HCT116 (cell line): Measurements from ENCODE around the gene ARFGAP3. TPM values are rescaled to one million over a fixed set of nuclear protein-coding genes. Genes with fewer than 3 reads are reported as not detected.

Experiments
- ATAC-seq: fragments of 200-7000 bp; cut with Tn5 transposase; 2 replicates; pipeline ENCODE4 v1.9.1; 2020; ENCODE audit warnings: mild to moderate bottlenecking, moderate library complexity
- BruUV-seq: library from RNA; stranded (reverse); fragments of 400-500 nt; replicated peaks from 2 replicates; lab custom pipeline; 2021; lab: Mats Ljungman, UMichigan
- CTCF ChIA-PET: fragments of 300-600 bp; sonication (Branson Sonifier 250); formaldehyde crosslinking; loops from one replicate; lab custom pipeline; 2021; ENCODE audit warnings: antibody characterized with exemption; lab: Charles Lee
- POLR2A ChIA-PET: fragments of 300-600, 350-600 bp; sonication (Branson Sonifier 250); formaldehyde crosslinking; loops from one replicate; lab custom pipeline; 2021; ENCODE audit warnings: antibody characterized with exemption; lab: Charles Lee
- RAD21 ChIA-PET, 2 experiments: fragments of 300-600 bp; sonication (Branson Sonifier 250); formaldehyde crosslinking; loops; one replicate each; lab custom pipeline; 2023; ENCODE audit warnings: low total read pairs in 2 of 2; ENCODE audit not compliant: uncharacterized antibody in 2 of 2, unreplicated experiment in 2 of 2, low non-redundant PET in 1 of 2; lab: Charles Lee
- DNase-seq: peaks from one replicate; pipeline ENCODE4 v3.0.0-alpha.2; 2010; ENCODE audit warnings: low read depth, low spot score
- H2AFZ ChIP-seq: fragments of 200-600 bp; shearing (Covaris generic), sonication (generic); 2 replicates; pipeline ENCODE4 v1.6.1; 2017; ENCODE audit warnings: low read depth, mixed run types, mixed read lengths, antibody characterized with exemption, low read length; ENCODE audit not compliant: poor library complexity, severe bottlenecking
- H3K27ac ChIP-seq: 2 replicates; pipeline ENCODE4 v1.5.1; 2012; ENCODE audit warnings: low read depth, low read length
- H3K27me3 ChIP-seq: fragments of 200-600 bp; sonication (generic); 2 replicates; pipeline ENCODE4 v1.6.1; 2016; ENCODE audit warnings: mixed run types, low read length, mixed read lengths; ENCODE audit not compliant: insufficient read depth
- H3K36me3 ChIP-seq, 2 experiments: fragments of 200-500 bp in 1 of 2; fragments of 200-600 bp in 1 of 2; sonication (Bioruptor generic) in 1 of 2; sonication (generic) in 1 of 2; 2 replicates each; pipeline versions ENCODE4 v1.5.1 to v1.6.1; 2014 to 2016; ENCODE audit warnings: low read length in 2 of 2, inconsistent platforms in 1 of 2, mixed read lengths in 1 of 2, mixed run types in 1 of 2; ENCODE audit not compliant: insufficient read depth in 2 of 2, control insufficient read depth in 1 of 2
- H3K4me1 ChIP-seq, 2 experiments: fragments of 200-600 bp in 1 of 2; sonication (generic) in 1 of 2; 2 replicates each; pipeline versions ENCODE4 v1.5.1 to v1.6.1; 2012 to 2017; ENCODE audit warnings: low read length in 2 of 2, inconsistent platforms in 1 of 2, mild to moderate bottlenecking in 1 of 2, mixed read lengths in 1 of 2, mixed run types in 1 of 2, moderate library complexity in 1 of 2; ENCODE audit not compliant: insufficient read depth in 2 of 2, control insufficient read depth in 1 of 2
- H3K4me2 ChIP-seq: fragments of 200-600 bp; sonication (generic); 2 replicates; pipeline ENCODE4 v1.6.1; 2017; ENCODE audit warnings: mixed run types, low read length, mixed read lengths
- H3K4me3 ChIP-seq, 2 experiments: fragments of 200-600 bp in 1 of 2; sonication (generic) in 1 of 2; replicated peaks in 1 of 2; 2 replicates each; pipeline ENCODE4 v1.5.1; 2011 to 2016; ENCODE audit warnings: low read length in 2 of 2, control low read depth in 1 of 2, low read depth in 1 of 2, mild to moderate bottlenecking in 1 of 2, mixed read lengths in 1 of 2, mixed run types in 1 of 2
- H3K79me2 ChIP-seq: fragments of 200-600 bp; sonication (generic); 2 replicates; pipeline ENCODE4 v1.6.1; 2017; ENCODE audit warnings: mild to moderate bottlenecking, mixed run types, low read length, moderate library complexity, mixed read lengths; ENCODE audit not compliant: insufficient read depth
- H3K9ac ChIP-seq: fragments of 200-600 bp; sonication (generic); 2 replicates; pipeline ENCODE4 v1.6.1; 2016; ENCODE audit warnings: low read length, mixed read lengths
- H3K9me2 ChIP-seq: fragments of 200-600 bp; sonication (generic), shearing (Covaris generic); 2 replicates; pipeline ENCODE4 v1.6.1; 2017; ENCODE audit warnings: mixed run types, mild to moderate bottlenecking, moderate library complexity; ENCODE audit not compliant: insufficient read depth
- H3K9me3 ChIP-seq, 2 experiments: fragments of 200-500 bp in 1 of 2; fragments of 200-600 bp in 1 of 2; sonication (Bioruptor generic) in 1 of 2; sonication (generic) in 1 of 2; 2 replicates each; pipeline ENCODE4 v1.6.1; 2014 to 2017; ENCODE audit warnings: low read length in 2 of 2, mixed read lengths in 2 of 2, inconsistent platforms in 1 of 2, low read depth in 1 of 2, mild to moderate bottlenecking in 1 of 2, mixed run types in 1 of 2, moderate library complexity in 1 of 2; ENCODE audit not compliant: control insufficient read depth in 1 of 2, insufficient read depth in 1 of 2
- H4K20me1 ChIP-seq: fragments of 200-600 bp; sonication (generic), shearing (Covaris generic); 2 replicates; pipeline ENCODE4 v1.6.1; 2017; ENCODE audit warnings: mixed run types, mild to moderate bottlenecking, moderate library complexity; ENCODE audit not compliant: insufficient read depth
- CBX3 ChIP-seq: IDR thresholded peaks from 2 replicates; pipeline ENCODE4 v1.6.1; 2012; ENCODE audit warnings: low read depth
- CEBPB ChIP-seq: IDR thresholded peaks from 2 replicates; pipeline ENCODE4 v1.6.1; 2012; ENCODE audit warnings: low read depth
- ELF1 ChIP-seq: IDR thresholded peaks from 2 replicates; pipeline ENCODE4 v1.6.1; 2012; ENCODE audit warnings: low read depth, borderline replicate concordance
- FOSL1 ChIP-seq: IDR thresholded peaks from 2 replicates; pipeline ENCODE4 v1.6.1; 2012; ENCODE audit warnings: low read depth
- JUND ChIP-seq: IDR thresholded peaks from 2 replicates; pipeline ENCODE4 v1.6.1; 2012
- POLR2A ChIP-seq: IDR thresholded peaks from 2 replicates; pipeline ENCODE4 v1.7.0; 2011; ENCODE audit warnings: borderline replicate concordance; ENCODE audit not compliant: insufficient read depth, insufficient read length; ENCODE audit errors: extremely low read depth
- POLR2AphosphoS5 ChIP-seq: IDR thresholded peaks from 2 replicates; pipeline ENCODE4 v1.6.1; 2011; ENCODE audit warnings: mild to moderate bottlenecking, low read depth, low read length, moderate library complexity
- SIN3A ChIP-seq: IDR thresholded peaks from 2 replicates; pipeline ENCODE4 v1.6.1; 2012; ENCODE audit warnings: low read depth
- SRF ChIP-seq: IDR thresholded peaks from 2 replicates; pipeline ENCODE4 v1.6.1; 2012; ENCODE audit warnings: low read depth
- YY1 ChIP-seq: IDR thresholded peaks from 2 replicates; pipeline ENCODE4 v1.6.1; 2011; ENCODE audit warnings: low read length, low read depth, moderate library complexity, mild to moderate bottlenecking; ENCODE audit not compliant: insufficient replicate concordance; ENCODE audit errors: extremely low read depth
- ZFX ChIP-seq: fragments of 450-650 bp; IDR thresholded peaks from 2 replicates; pipeline ENCODE4 v1.6.1; 2017
- intact Hi-C: fragments of 100-400 bp; cut with micrococcal nuclease; formaldehyde crosslinking; loops from 2 replicates; pipeline ENCODE4 v1.10.0; 2022
- total RNA-seq: library from RNA; stranded (reverse); gene quantifications from one replicate; pipeline ENCODE4 v1.2.1, GENCODE V29; 2021; ENCODE audit not compliant: unreplicated experiment
- TF ChIP-seq, protein P1 (sequence below): IDR thresholded peaks from 2 replicates; pipeline ENCODE4 v1.6.1; 2012
- TF ChIP-seq, protein P2 (sequence below): IDR thresholded peaks from 2 replicates; pipeline ENCODE4 v1.6.1; 2012

The ARFGAP3 gene
- total RNA-seq, 1 experiment from 2014 or later: 15.4 TPM

DNA sequence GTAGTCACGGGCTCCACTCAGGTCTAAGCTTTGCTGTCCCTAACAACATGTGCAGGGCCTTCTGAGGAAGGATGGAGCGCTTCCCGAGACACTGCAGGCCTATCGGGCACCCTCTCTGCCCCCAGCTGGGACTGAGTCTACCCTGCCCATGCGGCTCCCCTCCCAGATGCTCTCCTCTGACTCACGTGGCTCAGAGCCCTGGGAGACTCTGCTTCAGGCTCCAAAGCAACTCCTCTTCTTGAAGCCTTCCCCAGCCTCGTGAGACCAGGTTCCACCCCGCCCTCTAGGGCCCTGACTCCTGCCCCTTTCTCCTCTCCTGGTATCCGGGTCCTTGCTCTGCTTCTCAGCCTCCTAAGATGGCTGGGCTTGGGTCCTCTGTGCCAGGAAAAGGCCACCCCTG is 28.4 kb upstream of the ARFGAP3 start:
- CTCF ChIA-PET: no interaction called here
- Histone ChIP-seq H3K9me2 (no peaks in the 10 kb centered on the region), H3K36me3 (peaks cover 12 to 16% of the 10 kb centered on the region in 2 experiments; a peak in 3 of 4 replicates), H3K4me1 (no peaks in the 10 kb centered on the region; a peak in 1 of 4 replicates), H3K27me3 (no peaks in the 10 kb centered on the region), H3K4me2 (no peak overlapping the region), H3K9me3 (no peaks in the 10 kb centered on the region), H2AFZ (no peak overlapping the region), H3K27ac (no peak overlapping the region), H3K79me2 (no peaks in the 10 kb centered on the region), H3K9ac (no peak overlapping the region), H4K20me1 (no peaks in the 10 kb centered on the region), H3K4me3 (no peak overlapping the region)
- POLR2A ChIA-PET: no interaction called here
- DNase-seq (no peak), ATAC-seq (no peak)
- intact Hi-C loops: no loop called here
- TF ChIP-seq FOSL1 (no peak), CEBPB (no peak), POLR2AphosphoS5 (no peak), POLR2A (no peak), SIN3A (no peak), CBX3 (no peak), ZFX (no peak), ELF1 (no peak), YY1 (no peak), SRF (no peak), JUND (no peak)
- TF ChIP-seq, protein P1, sequence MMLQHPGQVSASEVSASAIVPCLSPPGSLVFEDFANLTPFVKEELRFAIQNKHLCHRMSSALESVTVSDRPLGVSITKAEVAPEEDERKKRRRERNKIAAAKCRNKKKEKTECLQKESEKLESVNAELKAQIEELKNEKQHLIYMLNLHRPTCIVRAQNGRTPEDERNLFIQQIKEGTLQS: no peak
- TF ChIP-seq, protein P2, sequence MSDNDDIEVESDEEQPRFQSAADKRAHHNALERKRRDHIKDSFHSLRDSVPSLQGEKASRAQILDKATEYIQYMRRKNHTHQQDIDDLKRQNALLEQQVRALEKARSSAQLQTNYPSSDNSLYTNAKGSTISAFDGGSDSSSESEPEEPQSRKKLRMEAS: no peak
- RAD21 ChIA-PET: no interaction called here
- no TSS peak for BruUV-seq
